GM13977 (cell line): ENCODE measurements around the gene TGFBR3.

Experiments
- DNase-seq: peaks from one replicate; pipeline ENCODE4 v3.0.0; 2012; ENCODE audit warnings: low spot score
- in situ Hi-C: fragments of 300-500 bp; cut with MboI; formaldehyde crosslinking; loops from one replicate; pipeline ENCODE4 v1.12.0; 2022; ENCODE audit warnings: low sequenced_read_pairs, low pct_unique_long_range_greater_than_20kb, mixed read lengths, inconsistent platforms; ENCODE audit not compliant: unreplicated experiment
- TF ChIP-seq, protein P1 (sequence below): IDR thresholded peaks from 2 replicates; pipeline ENCODE4 v1.5.1; 2012; ENCODE audit warnings: mild to moderate bottlenecking, control low read depth; ENCODE audit not compliant: insufficient read depth; ENCODE audit errors: extremely low read depth, missing control alignments

TGFBR3 gene

DNA sequence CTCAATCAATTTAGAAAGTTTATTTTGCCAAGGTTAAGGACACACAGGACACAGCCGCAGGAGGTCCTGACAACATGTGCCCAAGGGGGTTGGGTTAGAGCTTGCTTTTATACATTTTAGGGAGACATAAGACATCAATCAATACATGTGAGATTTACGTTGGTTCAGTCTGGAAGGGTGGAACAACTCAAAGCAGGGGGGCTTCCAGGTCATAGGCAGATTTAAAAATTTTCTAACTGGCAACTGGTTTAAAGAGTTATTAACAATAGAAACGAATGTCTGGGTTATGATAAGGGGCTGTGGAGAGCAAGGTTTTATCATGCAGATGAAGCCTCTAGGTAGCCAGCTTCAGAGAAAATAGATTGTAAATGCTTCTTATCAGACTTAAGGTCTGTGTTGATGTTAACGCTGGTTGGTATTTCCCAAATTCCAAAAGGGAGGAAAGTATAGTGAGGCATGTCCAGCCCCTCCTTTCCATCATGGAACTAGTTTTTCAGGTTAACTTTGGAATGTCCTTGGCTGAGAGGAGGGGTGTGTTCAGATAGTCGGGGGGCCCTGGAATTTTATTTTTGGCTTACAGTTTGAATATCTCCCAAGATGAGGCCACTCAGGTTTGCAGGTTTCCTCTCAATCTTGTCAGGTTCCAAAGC is 31.0 kb upstream of the TGFBR3 start:
- DNase-seq = no peak
- TF ChIP-seq, protein P1, sequence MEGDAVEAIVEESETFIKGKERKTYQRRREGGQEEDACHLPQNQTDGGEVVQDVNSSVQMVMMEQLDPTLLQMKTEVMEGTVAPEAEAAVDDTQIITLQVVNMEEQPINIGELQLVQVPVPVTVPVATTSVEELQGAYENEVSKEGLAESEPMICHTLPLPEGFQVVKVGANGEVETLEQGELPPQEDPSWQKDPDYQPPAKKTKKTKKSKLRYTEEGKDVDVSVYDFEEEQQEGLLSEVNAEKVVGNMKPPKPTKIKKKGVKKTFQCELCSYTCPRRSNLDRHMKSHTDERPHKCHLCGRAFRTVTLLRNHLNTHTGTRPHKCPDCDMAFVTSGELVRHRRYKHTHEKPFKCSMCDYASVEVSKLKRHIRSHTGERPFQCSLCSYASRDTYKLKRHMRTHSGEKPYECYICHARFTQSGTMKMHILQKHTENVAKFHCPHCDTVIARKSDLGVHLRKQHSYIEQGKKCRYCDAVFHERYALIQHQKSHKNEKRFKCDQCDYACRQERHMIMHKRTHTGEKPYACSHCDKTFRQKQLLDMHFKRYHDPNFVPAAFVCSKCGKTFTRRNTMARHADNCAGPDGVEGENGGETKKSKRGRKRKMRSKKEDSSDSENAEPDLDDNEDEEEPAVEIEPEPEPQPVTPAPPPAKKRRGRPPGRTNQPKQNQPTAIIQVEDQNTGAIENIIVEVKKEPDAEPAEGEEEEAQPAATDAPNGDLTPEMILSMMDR = no peak
- in situ Hi-C loops = no loop called here

DNA sequence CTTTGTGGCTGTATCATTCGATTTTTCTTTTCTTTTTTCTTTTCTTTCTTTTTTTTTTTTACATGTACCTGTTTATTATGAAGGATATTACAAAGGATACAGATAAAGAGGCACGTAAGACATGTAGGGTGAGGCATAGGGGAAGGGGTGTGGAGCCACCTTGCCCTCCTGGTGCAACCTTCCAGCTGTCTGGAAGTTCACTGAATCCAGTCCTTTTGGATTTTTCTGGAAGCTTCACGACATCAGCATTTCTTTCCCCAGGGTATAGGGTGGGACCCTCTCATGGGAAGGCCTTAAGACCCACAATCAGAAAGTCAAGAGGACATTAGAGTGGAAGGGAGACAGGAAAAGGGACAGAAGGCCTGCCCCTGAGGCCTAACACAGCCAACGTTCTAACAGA is 30.1 kb upstream of the TGFBR3 start:
- in situ Hi-C loops = no loop called here

DNA sequence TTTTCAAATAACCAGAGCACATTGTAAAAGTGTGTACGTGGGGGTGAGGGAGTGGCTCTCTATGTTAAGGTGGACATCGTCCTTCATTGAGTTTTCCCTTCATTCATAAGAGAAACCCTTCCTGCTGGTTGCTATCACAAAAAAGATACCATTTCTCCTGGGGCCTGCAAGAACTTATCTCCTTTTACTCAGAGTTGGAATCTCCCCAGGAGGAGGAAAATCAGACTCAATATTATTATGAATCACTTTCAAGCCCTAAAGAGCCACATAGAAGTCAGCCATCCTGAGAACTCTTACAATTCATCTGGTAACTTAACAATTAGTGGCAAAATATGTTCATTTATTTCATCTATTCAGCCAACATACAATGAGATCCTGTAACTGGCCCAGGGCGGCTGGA is 27.1 kb upstream of the TGFBR3 start:
- in situ Hi-C loops = no loop called here
- TF ChIP-seq, protein P1 = no peak
- no peak for DNase-seq

More for the DNA sequence above, 30.1 kb upstream of the TGFBR3 start:
- no peak for DNase-seq
- TF ChIP-seq, protein P1 = no peak

DNA sequence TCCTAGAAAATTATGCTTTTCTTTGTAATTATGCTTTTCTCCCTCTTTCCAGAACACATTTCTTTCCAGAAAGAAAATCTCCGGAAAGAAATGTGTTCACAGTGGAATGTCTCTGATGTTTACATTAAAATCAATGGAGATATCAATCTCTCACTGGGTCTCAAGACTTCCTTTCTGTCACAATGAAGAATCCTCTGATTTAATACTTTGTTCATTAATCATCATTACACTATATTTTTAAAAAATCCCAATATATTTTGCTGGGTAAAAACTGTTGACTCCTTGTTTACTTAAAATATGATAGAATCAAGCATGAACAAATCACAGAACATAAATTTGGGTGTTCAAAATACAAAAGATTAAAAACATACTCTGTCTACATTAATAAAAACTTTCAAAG is 26.3 kb upstream of the TGFBR3 start:
- no peak for DNase-seq
- TF ChIP-seq, protein P1 = no peak
- in situ Hi-C loops = no loop called here

DNA sequence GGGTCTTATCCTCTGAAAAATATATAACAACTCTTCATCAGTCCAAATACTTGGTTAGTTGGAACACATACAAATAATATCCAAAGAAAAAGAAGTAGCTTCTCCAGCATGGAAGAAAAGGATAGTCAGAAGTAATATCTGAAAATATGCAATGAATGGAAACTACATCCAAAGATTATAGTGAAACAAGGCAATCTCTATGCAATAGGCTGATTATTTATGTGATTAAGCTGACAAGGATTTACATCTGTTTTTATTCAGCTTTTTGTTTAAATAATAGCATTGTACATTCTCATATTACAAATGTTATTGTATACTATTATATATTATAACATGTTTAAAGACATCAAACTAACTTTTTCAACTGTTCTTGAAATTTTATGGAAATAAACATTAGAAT is 15.3 kb upstream of the TGFBR3 start:
- TF ChIP-seq, protein P1 = no peak
- in situ Hi-C loops = no loop called here
- DNase-seq = no peak

DNA sequence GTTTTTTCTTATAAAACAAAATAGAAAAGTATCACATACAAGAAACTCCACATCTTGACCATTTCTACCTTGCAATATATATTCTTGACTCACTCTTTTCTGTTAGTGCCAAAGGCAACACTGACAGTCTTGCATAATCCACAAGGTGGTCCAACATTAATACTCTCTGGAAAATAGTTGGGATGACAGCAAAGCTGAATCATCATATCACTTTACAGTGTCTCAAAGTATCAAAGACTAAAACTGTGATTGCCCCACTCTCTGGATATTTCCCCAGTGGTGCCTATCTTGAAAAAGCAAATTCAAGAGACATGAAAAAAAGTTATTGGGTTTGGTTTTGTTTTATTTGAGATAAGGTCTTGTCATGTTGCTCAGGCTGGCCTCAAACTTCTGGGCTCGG is 14.6 kb upstream of the TGFBR3 start:
- DNase-seq = no peak
- in situ Hi-C loops = no loop called here
- TF ChIP-seq, protein P1 = no peak
